ENCODE data around the gene E2F7.
"Not testable (repeated sequence)": the region's sequence is repeated elsewhere in the genome, so short reads cannot be mapped to it uniquely, and the experiment has no call there.

The E2F7 gene

DNA sequence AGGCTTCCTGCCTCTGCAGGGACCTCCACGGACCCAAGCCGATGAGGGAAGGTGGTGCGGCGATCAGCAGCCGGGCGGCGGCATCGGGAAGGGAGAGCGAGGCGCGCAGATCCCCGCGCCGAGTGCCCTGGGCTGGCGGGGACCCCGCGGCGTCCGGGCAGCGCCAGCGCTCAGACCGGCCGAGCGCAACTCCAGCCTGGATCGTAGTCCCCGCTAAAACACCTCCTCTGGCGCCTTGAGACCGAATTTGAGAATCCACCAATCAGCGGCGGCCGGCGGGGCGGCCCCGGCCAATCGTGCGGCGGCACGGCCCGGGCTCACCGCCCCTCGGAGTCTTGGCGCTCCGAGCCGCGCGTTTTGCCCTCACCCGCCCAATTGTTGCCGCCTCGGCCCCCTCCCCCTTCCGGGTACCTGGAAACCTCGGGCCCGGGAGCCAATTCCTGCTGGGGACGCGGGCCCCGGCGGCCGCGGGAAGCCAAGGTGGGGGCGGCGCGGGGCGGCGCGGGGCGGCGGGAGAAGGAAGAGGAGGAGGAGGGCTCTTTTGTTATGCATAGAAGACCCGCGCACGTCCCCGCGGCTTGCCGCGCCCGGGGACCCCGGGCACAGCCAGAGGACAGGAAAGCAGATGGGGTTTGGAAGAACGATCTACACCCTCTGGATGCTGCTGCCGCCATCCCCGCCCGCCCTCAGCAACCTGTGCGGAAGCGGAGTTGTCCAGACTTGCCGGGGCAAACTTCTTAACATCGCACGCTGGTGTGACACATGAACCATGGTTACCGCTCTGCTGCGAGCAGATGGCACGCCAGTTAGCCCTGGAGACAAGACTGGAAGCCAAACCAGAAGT, at the start of gene E2F7:
Gene E2F7 (minus strand): TSS at position 209 of the 844 bp plus-strand sequence. CDS start 934 bp downstream, outside the sequence.
- peak; percentile 92 for DNase-seq

DNA sequence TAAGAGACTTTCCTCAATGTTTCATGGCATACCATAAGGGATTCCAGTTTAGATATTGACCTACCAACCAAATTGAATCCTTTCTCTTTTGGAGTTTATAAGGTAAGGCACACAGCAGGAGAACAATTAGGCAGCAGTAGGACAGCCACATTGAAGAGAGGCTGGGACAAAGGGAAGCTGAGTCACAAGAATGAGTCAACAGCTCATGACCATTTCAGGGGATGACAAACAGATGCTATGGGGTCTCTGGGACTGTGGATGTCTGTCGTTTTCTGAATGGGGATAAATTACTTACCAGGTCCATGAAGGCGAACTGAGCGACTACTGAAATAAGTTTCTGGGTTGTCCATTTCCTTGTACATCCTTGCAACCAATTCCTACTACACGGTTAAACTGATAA, 48.6 kb upstream of the E2F7 start:
- no peak for DNase-seq

- DNase-seq = no peak
Measured at GRCh38 chr12:77108707-77109106, 43.3 kb upstream of the E2F7 start.

GRCh38 chr12:77107121-77107520, 41.8 kb upstream of the E2F7 start:
- DNase-seq = no peak

DNA sequence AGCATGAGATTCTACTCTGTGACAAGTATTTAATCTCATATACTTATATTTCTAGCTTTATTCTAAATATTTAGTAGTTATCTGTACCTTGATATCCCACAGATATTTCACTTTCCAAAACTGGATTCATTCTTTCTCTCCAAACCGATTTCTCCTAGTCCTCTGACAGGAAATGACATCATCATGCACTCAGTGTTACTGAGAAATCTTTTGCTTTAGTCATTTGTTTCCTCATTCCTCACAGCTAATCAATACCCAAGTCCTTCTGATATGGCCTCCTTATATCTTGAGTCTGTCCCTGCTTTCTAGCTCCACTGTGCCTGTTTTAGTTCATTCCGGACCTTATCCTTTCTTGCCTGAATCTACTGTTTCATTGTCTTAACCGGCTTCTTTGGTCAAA, 39.4 kb upstream of the E2F7 start:
- DNase-seq = no peak

- no peak for DNase-seq
Measured at GRCh38 chr12:77104286-77104685, 38.9 kb upstream of the E2F7 start.

DNA sequence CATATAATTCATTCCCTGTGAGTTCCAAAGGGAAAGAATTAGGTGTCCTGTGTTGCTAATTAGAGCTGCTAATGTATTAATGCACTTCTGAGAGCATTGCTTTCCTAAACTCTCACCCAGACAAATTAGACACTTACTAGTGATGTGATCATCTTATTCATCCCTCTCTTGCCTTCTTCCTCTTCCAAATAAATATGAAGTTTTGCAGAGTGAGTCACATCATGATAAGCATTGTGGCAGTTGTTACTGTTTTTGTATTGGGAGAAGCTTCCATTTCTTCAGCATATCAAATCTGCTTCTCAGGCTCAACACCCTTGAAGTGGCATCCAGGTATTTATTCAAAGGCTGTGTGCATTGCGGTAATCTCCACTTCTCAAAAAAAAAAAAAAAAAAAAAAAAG, 37.3 kb upstream of the E2F7 start:
- no peak for DNase-seq

- DNase-seq = no peak
Measured at GRCh38 chr12:77102123-77102522, 36.8 kb upstream of the E2F7 start.

DNA sequence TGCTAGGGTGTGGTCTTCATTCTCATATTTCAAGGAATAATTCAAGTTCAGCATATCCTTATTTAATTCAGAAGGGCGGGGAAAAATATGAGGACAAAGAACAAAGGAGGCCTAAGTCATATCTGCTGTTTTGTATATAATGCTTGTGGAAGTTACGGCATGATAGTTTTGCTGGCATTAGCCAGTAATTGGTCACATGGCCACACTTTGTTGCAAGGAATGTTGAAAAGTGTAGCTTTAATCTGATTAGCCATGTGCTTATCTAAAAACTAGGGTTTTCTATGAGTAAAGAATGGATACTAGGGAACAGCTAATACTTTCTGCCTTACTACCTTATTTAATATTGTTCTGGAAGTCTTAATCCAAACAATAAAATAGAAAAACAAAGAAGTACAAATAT, 34.4 kb upstream of the E2F7 start:
- DNase-seq = no peak

GRCh38 chr12:77097846-77098245, 32.5 kb upstream of the E2F7 start:
- no peak for DNase-seq

DNA sequence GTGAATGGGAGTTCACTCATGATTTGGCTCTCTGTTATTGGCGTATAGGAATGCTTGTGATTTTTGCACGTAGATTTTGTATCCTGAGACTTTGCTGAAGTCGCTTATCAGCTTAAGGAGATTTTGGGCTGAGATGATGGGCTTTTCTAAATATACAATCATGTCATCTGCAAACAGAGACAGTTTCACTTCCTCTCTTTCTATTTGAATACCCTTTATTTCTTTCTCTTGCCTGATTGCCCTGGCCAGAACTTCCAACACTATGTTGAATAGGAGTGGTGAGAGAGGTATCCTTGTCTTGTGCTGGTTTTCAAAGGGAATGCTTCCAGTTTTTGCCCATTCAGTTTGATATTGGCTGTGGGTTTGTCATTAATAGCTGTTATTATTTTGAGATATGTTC, 26.9 kb upstream of the E2F7 start:
- DNase-seq = not testable (repeated sequence)

DNA sequence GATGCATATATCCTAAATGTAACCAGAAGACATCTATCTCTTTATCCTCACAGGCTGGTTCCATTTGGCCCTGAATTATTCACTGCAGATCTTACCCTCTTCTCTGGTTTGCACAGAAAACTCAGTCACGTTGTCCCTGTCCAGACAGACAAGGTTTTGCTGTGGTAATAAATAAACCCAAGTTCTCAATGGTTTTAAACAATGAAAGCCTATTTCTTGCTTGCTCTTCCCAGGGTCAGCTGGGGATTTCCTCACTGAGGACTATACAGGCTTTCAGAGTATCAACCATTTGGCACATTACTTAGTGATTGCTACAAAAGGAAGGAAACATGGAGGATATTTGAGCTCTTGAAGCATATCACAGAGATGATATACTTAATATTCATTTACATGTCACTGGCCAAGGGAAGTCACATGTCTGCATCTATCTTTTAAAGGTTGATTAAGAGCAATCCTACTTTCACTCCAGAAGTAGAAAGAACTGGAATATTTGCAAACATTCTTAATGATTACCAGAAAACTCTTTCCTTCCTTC, 24.4 kb upstream of the E2F7 start:
- DNase-seq = no peak

DNA sequence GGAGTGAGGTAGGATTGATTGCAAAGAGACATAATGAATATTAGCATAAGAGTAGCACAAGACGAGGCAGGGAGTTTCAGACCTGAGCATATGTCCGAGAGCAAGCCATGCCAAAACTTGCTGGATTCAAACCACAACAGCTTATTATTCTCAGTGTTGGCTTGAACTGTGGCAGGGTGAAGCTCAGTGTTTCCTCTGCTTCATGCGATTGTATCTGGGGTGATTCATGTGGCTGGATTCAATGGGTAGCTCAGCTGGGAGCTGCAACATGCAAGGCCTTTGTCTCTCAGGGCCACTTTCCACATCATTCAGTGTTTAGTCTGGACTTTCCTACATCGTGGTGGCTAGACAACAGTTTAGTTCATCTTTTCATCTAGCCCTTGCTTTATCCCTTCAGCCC, 22.1 kb upstream of the E2F7 start:
- no peak for DNase-seq

GRCh38 chr12:77082021-77082420, 16.7 kb upstream of the E2F7 start:
- DNase-seq = no peak

DNA sequence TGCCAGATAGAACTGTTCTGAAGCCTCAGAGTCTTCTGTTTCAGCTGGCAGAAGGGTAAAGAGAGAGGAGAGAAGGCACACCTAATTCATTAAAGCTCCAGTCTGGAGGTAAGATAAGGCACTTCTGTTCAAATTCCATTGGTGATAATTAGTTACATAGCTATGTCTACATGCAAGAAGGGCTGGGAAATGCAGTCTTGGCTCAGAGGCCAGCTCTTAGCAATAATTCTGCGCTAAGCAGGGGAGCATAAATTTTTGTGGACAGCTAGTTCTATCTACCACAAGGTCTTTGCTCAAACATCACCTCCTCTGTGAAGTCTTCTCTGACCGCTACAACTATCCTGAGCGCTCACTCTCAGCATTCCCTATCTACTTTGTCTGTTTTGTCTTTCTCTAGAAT, 14.3 kb upstream of the E2F7 start:
- DNase-seq = no peak

GRCh38 chr12:77078231-77078630, 12.9 kb upstream of the E2F7 start:
- DNase-seq = no peak

GRCh38 chr12:77076886-77077285, 11.5 kb upstream of the E2F7 start:
- no peak for DNase-seq

DNA sequence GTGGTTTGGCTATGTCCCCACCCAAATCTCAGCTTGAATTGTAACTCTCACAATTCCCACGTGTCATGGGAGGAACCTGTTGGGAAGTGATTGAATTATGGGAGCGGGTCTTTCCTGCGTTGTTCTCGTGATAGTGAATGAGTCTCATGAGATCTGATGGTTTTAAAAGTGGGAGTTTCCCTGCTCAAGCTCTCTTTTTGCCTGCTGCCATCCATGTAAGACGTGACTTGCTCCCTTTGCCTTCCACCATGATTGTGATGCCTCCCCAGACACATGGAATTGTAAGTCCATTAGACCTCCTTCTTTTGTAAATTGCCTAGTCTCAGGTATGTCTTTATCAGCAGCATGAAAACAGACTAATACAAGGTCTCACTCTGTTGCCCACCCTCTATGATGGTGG, 8.5 kb upstream of the E2F7 start:
- not testable (repeated sequence) for DNase-seq

- DNase-seq = no peak
Measured at GRCh38 chr12:77072833-77073495, 7.6 kb upstream of the E2F7 start.

- DNase-seq = no peak
Measured at GRCh38 chr12:77070800-77071449, 5.6 kb upstream of the E2F7 start.

GRCh38 chr12:77070382-77070781, 5.0 kb upstream of the E2F7 start:
- no peak for DNase-seq

GRCh38 chr12:77064896-77065360, 441 bp downstream of the E2F7 start:
- no peak for DNase-seq

DNA sequence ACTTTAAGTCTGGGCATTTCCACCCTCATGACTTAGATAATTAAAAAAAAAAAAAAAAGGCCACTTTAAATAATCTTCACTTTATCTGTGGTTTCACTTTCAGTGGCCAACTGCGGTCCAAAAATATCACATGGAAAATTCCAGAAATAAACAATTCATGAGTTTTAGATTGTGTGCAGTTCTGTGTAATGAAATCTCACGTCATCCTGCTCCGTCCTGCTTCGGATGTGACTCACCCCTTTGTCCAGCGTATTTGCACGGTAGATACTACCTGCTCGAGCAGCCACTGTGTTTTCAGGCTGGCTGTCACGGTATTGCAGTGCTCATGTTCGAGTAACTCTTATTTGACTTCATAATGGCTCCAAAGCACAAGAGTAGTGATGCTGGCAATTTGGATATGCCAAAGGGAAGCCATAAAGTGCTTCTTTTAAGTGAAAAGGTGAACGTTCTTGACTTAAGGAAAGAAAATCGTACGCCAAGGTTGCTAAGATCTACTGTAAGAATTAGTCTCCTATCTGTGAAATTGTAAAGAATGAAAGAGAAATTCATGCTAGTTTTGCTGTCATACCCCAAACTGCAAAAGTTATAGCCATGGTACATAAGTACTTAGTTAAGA, 2.4 kb downstream of the E2F7 start:
- DNase-seq = no peak

All from NCI-H1417 treated with DMSO at 0.1 percent for 48 hours (cell line).